Mucosa of descending colon (tissue), 3 donors: ENCODE data around the gene UBA5. TPM values are rescaled to one million over a fixed set of nuclear protein-coding genes. Genes with fewer than 3 reads are reported as not detected.

Source experiments
- ATAC-seq: fragments of 200-7000 bp; cut with Tn5 transposase; one replicate; pipeline ENCODE4 v1.9.1; 2020; ENCODE audit warnings: mild to moderate bottlenecking, moderate library complexity
- DNase-seq, 3 donors: peaks; one replicate each; pipeline ENCODE4 v3.0.0-alpha.2; 2020
- H3K36me3 ChIP-seq: fragments of 200-600 bp; one replicate; pipeline ENCODE4 v1.8.0; 2021; ENCODE audit warnings: low read depth, mild to moderate bottlenecking
- H3K4me1 ChIP-seq: fragments of 200-600 bp; one replicate; pipeline ENCODE4 v1.8.0; 2021; ENCODE audit warnings: low read depth, mild to moderate bottlenecking
- H3K4me3 ChIP-seq: fragments of 200-600 bp; one replicate; pipeline ENCODE4 v1.8.0; 2021; ENCODE audit warnings: mild to moderate bottlenecking
- H3K9me3 ChIP-seq: fragments of 200-600 bp; one replicate; pipeline ENCODE4 v1.8.0; 2021; ENCODE audit warnings: mild to moderate bottlenecking
- CTCF ChIP-seq: fragments of 200-600 bp; IDR thresholded peaks from one replicate; pipeline ENCODE4 v1.8.0; 2022; ENCODE audit warnings: antibody characterized with exemption, mild to moderate bottlenecking
- intact Hi-C, 2 donors: fragments of 100-400 bp; cut with DNase I in 1 of 2; cut with micrococcal nuclease in 1 of 2; formaldehyde crosslinking; loops; one replicate each; pipeline versions ENCODE4 v1.11.0 to v1.11.1; 2022; cut with DNase I, micrococcal nuclease
- total RNA-seq, 3 donors: library from RNA; stranded (reverse); fragmentation: NEBNext Ultra II Directional in 2 of 3; extraction: Animal tissue kit (Norgen Biotek cat#: 25700) in 2 of 3; gene quantifications; one replicate each; pipeline versions ENCODE4 v1.2.1 to v1.2.4, GENCODE V29; 2021 to 2023
- donor health status: DM: no; HTN: no; CAD: no; lungs with moderate emphysema.
- donor health status: DM: no; HTN: no; CAD: no.
- donor health status: DM: no; HTN: yes; CAD: no.

UBA5 gene
- total RNA-seq, 3 donors from 2014 or later, result 29.4 to 30.3 (median 30.0) TPM

DNA sequence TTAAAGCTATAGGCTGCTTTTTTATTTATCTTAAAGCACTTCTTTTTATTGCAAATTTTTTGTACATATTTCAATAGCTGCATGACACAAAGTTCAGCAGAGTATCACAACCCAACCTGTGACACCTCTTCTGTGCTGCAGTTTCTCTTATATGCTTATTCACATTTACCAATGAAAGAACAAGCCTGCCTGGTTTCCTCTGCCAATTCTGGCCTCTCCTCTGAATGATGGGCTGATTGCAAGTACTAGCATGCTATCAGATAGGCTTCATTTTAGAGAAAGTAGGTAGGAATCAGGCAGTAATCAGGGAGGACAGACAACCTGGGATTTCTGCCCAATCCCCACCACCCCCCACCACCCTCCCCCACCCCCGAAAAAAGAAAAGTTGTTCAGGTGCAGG lies 36.5 kb upstream of the UBA5 start:
- ATAC-seq, result no peak
- Histone ChIP-seq H3K9me3 (no peaks in the 10 kb centered on the region), H3K4me1 (no peaks in the 10 kb centered on the region), H3K36me3 (no peaks in the 10 kb centered on the region), H3K4me3 (no peak overlapping the region)
- no peak for DNase-seq
- intact Hi-C loops, result no loop called here
- TF ChIP-seq CTCF, result no peak

DNA sequence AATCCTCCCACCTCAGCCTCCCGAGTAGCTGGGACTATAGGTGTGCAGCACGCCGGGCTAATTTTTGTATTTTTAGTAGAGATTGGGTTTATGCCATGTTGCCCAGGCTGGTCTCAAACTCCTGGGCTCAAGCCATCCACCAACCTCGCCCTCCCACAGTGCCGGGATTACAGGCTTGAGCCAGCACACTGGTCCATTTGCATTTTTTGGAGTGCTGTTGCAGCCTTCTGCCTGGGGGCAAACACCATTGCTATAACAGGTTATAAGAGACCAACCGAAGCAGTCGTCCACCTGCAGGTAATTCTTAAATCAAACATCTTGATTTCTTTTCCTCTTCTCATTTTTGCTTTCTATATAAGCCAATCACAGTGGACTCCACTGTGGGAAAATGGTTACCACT lies 35.3 kb upstream of the UBA5 start:
- Histone ChIP-seq H3K4me3 (no peak overlapping the region), H3K9me3 (no peaks in the 10 kb centered on the region), H3K36me3 (no peaks in the 10 kb centered on the region), H3K4me1 (no peaks in the 10 kb centered on the region)
- ATAC-seq (no peak), DNase-seq (peak in 1 of 3 donors; percentile 14)
- TF ChIP-seq CTCF, result no peak
- intact Hi-C loops, result no loop called here

DNA sequence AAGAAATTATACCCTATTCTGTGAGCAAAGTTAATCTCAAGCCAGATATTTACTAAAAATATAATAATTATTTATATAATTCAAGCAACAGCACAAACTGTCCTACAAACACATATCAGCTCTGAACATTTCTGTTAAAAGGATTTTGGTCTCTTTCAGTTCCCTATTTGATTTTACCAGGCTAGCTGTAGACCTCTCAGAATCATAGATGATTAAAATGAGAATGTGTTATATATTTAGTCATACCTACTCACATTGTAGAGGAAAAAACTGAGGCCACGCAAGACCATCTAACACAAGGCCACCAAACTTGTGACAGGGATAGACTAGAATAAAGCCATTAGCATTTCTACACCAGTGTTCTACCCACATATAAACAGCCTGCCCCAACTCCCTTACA lies 34.5 kb upstream of the UBA5 start:
- DNase-seq (no peak), ATAC-seq (no peak)
- Histone ChIP-seq H3K4me1 (no peaks in the 10 kb centered on the region), H3K9me3 (no peaks in the 10 kb centered on the region), H3K4me3 (no peak overlapping the region), H3K36me3 (no peaks in the 10 kb centered on the region)
- no peak for TF ChIP-seq CTCF
- intact Hi-C loops, result no loop called here

GRCh38 chr3:132626955-132627354 lies 33.2 kb upstream of the UBA5 start:
- Histone ChIP-seq H3K4me3 (no peak overlapping the region), H3K4me1 (no peaks in the 10 kb centered on the region), H3K9me3 (no peaks in the 10 kb centered on the region), H3K36me3 (no peaks in the 10 kb centered on the region)
- intact Hi-C loops, result no loop called here
- no peak for TF ChIP-seq CTCF
- ATAC-seq (no peak), DNase-seq (peak in 1 of 3 donors; percentile 21)

DNA sequence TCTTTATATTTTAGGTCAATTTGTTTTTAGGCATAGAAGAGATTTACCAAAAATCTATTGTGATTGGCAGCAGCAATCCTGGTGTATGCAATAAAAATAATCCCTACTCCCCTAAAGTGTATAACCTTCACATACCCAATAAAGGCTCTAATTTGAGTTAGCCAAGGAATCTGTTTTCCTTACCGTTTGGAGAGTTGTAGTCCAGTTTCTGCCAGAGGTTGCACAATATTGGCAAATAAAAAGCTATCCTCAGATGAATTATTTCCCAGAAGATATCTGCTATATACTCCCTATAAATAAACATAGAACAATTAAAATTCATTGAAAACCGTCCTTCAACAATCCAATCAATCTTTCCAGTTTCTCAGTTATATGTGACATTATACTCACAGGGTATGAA lies 32.0 kb upstream of the UBA5 start:
- ATAC-seq (no peak), DNase-seq (no peak)
- no peaks in the 10 kb centered on the region for H3K36me3 ChIP-seq
- no peaks in the 10 kb centered on the region for H3K9me3 ChIP-seq
- H3K4me1 ChIP-seq, result no peaks in the 10 kb centered on the region
- H3K4me3 ChIP-seq, result no peak overlapping the region
- no peak for TF ChIP-seq CTCF
- intact Hi-C loops, result no loop called here

DNA sequence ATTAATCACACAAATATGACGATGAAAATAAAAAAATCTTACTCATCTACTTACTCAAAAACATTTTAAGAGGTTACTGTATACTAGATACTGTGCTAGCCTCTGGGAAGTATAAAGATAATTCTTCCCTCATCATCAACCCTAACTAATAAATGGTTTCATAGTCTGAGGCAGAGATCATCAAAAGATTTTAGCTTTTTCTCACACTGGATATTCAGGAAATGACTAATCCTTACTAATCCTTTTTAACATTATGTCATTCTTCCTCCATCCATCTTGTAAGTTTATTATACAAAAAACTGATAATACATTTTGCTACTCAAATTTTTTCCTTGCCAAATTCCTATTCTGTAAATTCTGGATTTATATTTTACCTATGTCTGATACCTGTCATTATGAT lies 30.2 kb upstream of the UBA5 start:
- Histone ChIP-seq H3K9me3 (no peaks in the 10 kb centered on the region), H3K4me3 (no peak overlapping the region), H3K36me3 (no peaks in the 10 kb centered on the region), H3K4me1 (no peaks in the 10 kb centered on the region)
- intact Hi-C loops, result no loop called here
- no peak for TF ChIP-seq CTCF
- DNase-seq (no peak), ATAC-seq (no peak)
